ENCODE results near the gene NLN. TPM values are rescaled to one million over a fixed set of nuclear protein-coding genes. Genes with fewer than 3 reads are reported as not detected.
"Not testable (repeated sequence)": the region's sequence is repeated elsewhere in the genome, so short reads cannot be mapped to it uniquely, and the experiment has no call there.

NLN gene
- total RNA-seq, 1 donor from 2014 or later: 45.8 TPM

DNA sequence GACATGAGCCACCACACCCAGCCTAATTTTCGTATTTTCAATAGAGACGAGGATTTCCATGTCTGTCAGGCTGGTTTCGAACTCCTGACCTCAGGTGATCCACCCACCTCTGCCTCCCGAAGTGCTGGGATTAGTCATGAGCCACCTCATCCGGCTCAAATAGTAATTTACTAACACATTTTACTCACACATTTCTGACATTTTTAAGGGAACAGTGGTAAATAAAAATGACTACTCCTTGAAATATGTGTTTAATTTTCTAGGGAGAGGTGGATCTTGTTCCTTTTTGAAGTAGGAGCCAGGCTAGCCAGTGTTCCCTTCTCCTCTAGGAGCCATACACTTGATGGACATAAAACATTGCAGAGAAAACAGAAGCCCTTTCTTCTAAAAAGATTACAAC is 149.2 kb downstream of the NLN start:
- H3K9me3 Mint-ChIP-seq (ENCODE audit: unreplicated experiment): no peaks in the 10 kb centered on the region
- H3K4me1 Mint-ChIP-seq (ENCODE audit: unreplicated experiment): peaks cover 18% of the 10 kb centered on the region
- TF ChIP-seq, protein P1, sequence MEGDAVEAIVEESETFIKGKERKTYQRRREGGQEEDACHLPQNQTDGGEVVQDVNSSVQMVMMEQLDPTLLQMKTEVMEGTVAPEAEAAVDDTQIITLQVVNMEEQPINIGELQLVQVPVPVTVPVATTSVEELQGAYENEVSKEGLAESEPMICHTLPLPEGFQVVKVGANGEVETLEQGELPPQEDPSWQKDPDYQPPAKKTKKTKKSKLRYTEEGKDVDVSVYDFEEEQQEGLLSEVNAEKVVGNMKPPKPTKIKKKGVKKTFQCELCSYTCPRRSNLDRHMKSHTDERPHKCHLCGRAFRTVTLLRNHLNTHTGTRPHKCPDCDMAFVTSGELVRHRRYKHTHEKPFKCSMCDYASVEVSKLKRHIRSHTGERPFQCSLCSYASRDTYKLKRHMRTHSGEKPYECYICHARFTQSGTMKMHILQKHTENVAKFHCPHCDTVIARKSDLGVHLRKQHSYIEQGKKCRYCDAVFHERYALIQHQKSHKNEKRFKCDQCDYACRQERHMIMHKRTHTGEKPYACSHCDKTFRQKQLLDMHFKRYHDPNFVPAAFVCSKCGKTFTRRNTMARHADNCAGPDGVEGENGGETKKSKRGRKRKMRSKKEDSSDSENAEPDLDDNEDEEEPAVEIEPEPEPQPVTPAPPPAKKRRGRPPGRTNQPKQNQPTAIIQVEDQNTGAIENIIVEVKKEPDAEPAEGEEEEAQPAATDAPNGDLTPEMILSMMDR (IDR thresholded peaks at IDR 0.05; ENCODE audit: unreplicated experiment): no peak
- H3K27ac Mint-ChIP-seq (ENCODE audit: unreplicated experiment): no peak overlapping the region
- no peak for DNase-seq (ENCODE audit: low spot score)
- no peaks in the 10 kb centered on the region for H3K27me3 Mint-ChIP-seq (ENCODE audit: unreplicated experiment)
- no peaks in the 10 kb centered on the region for H3K36me3 Mint-ChIP-seq (ENCODE audit: low read depth, unreplicated experiment)
- H3K4me3 Mint-ChIP-seq (ENCODE audit: unreplicated experiment): no peak overlapping the region

DNA sequence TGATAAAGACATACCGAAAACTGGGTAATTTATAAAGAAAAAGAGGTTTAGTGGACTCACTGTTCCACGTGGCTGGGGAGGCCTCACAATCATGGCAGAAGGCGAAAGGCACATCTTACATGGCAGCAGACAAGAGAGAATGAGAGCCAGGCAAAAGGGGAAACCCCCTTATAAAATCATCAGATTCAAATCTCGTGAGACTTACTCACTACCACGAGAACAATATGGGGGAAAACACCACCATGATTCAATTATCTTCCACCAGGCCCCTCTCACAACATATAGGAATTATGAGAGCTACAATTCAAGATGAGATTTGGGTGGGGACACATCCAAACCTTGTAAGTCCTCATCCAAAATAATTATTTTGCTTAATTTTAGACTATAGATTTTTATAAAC is 149.8 kb downstream of the NLN start:
- DNase-seq (ENCODE audit: low spot score); H3K36me3 Mint-ChIP-seq (ENCODE audit: low read depth, unreplicated experiment); H3K27ac Mint-ChIP-seq (ENCODE audit: unreplicated experiment); H3K9me3 Mint-ChIP-seq (ENCODE audit: unreplicated experiment); H3K27me3 Mint-ChIP-seq (ENCODE audit: unreplicated experiment); H3K4me3 Mint-ChIP-seq (ENCODE audit: unreplicated experiment): not testable (repeated sequence)
- peaks cover 12% of the 10 kb centered on the region for H3K4me1 Mint-ChIP-seq (ENCODE audit: unreplicated experiment)

DNA sequence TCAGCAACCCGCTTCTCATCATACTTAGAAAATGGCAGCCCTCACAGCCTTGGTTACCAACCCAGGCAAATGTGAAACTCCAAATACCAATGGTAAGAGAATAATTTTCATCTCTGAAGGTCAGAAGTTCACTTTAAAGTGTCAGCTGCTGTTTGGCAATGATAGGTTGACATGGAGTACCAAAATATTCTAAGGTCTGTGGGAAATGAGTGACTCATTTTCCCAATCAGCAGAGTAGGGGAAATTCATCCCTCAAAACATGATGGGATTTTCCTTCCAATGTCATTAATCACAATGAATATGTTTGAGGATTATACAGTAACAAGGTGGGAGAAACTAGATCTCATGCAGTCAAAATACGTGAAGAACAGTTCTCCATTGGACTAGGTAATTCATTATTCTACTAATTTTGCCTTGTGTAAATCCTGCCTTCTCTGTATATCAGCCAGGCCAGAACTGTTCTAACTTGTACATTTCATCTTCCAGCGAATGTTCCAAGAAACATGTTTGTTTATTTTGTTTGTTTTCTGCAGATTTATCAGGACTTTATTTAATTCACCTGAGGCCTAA is 151.3 kb downstream of the NLN start:
- no peaks in the 10 kb centered on the region for H3K36me3 Mint-ChIP-seq (ENCODE audit: low read depth, unreplicated experiment)
- no peak overlapping the region for H3K27ac Mint-ChIP-seq (ENCODE audit: unreplicated experiment)
- no peaks in the 10 kb centered on the region for H3K9me3 Mint-ChIP-seq (ENCODE audit: unreplicated experiment)
- H3K4me1 Mint-ChIP-seq (ENCODE audit: unreplicated experiment): no peaks in the 10 kb centered on the region
- TF ChIP-seq, protein P1 (IDR thresholded peaks at IDR 0.05; ENCODE audit: unreplicated experiment): no peak
- peaks cover 2% of the 10 kb centered on the region for H3K27me3 Mint-ChIP-seq (ENCODE audit: unreplicated experiment)
- no peak overlapping the region for H3K4me3 Mint-ChIP-seq (ENCODE audit: unreplicated experiment)
- DNase-seq (ENCODE audit: low spot score): no peak

DNA sequence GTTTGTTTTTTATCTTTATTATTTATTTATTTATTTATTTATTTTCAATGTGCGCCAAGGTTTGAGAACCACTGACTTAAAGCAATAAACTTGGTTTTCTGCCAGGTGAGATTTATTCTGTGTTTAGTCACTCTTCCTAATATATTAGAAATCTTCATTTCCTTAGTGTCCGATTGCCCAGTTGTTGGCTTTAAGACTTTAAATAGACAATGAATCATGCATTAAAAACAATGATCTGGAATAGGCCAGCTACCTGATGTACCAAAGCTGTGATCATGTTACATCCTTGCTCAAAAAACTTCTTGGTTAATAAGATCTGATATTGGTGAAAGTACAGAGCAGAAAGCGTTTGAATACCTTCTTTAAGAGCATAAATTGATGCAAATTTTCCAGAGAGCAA is 152.2 kb downstream of the NLN start:
- TF ChIP-seq, protein P1 (IDR thresholded peaks at IDR 0.05; ENCODE audit: unreplicated experiment): no peak
- no peaks in the 10 kb centered on the region for H3K36me3 Mint-ChIP-seq (ENCODE audit: low read depth, unreplicated experiment)
- peaks cover 2% of the 10 kb centered on the region for H3K27me3 Mint-ChIP-seq (ENCODE audit: unreplicated experiment)
- no peak for DNase-seq (ENCODE audit: low spot score)
- no peak overlapping the region for H3K4me3 Mint-ChIP-seq (ENCODE audit: unreplicated experiment)
- H3K27ac Mint-ChIP-seq (ENCODE audit: unreplicated experiment): no peak overlapping the region
- H3K4me1 Mint-ChIP-seq (ENCODE audit: unreplicated experiment): no peaks in the 10 kb centered on the region
- H3K9me3 Mint-ChIP-seq (ENCODE audit: unreplicated experiment): no peaks in the 10 kb centered on the region

- H3K36me3 Mint-ChIP-seq (ENCODE audit: low read depth, unreplicated experiment): no peaks in the 10 kb centered on the region
- H3K4me3 Mint-ChIP-seq (ENCODE audit: unreplicated experiment): no peak overlapping the region
- H3K27me3 Mint-ChIP-seq (ENCODE audit: unreplicated experiment): peaks cover 2% of the 10 kb centered on the region
- H3K9me3 Mint-ChIP-seq (ENCODE audit: unreplicated experiment): no peaks in the 10 kb centered on the region
- TF ChIP-seq, protein P1 (IDR thresholded peaks at IDR 0.05; ENCODE audit: unreplicated experiment): no peak
- no peak overlapping the region for H3K27ac Mint-ChIP-seq (ENCODE audit: unreplicated experiment)
- no peak for DNase-seq (ENCODE audit: low spot score)
- H3K4me1 Mint-ChIP-seq (ENCODE audit: unreplicated experiment): no peaks in the 10 kb centered on the region
Observed at GRCh38 chr5:65876496-65876895, 154.5 kb downstream of the NLN start.

All from endothelial cell (in vitro differentiated cells).